Esophagus squamous epithelium (tissue), 5 donors: Measurements from ENCODE around the gene PKP3. TPM values are rescaled to one million over a fixed set of nuclear protein-coding genes. Genes with fewer than 3 reads are reported as not detected.
"Not testable (repeated sequence)": the region's sequence is repeated elsewhere in the genome, so short reads cannot be mapped to it uniquely, and the experiment has no call there.

Experiments used
- DNase-seq: peaks from one replicate; lab custom pipeline; 2025; lab: John Stamatoyannopoulos, UW
- H3K27ac ChIP-seq, 4 donors: fragments of 200-600 bp; sonication (generic); one replicate each; pipeline ENCODE4 v1.5.1; 2016 to 2019; ENCODE audit warnings: mild to moderate bottlenecking in 1 of 4
- H3K27me3 ChIP-seq, 4 donors: fragments of 200-600 bp; sonication (generic); 1 replicate in 3 of 4; 2 replicates in 1 of 4; pipeline versions ENCODE4 v1.5.1 to v1.6.0; 2017 to 2021; ENCODE audit warnings: antibody characterized with exemption in 1 of 4
- H3K36me3 ChIP-seq, 3 donors: fragments of 200-600 bp; sonication (generic); one replicate each; pipeline ENCODE4 v1.5.1; 2016 to 2019
- H3K4me1 ChIP-seq, 3 donors: fragments of 200-600 bp; sonication (generic); one replicate each; pipeline ENCODE4 v1.5.1; 2017 to 2019
- H3K4me3 ChIP-seq, 4 donors: fragments of 200-600 bp; sonication (generic); 1 replicate in 3 of 4; 2 replicates in 1 of 4; pipeline ENCODE4 v1.5.1; 2016 to 2019; ENCODE audit warnings: mild to moderate bottlenecking in 2 of 4, moderate library complexity in 1 of 4
- H3K9me3 ChIP-seq, 3 donors: fragments of 200-600 bp; sonication (generic); one replicate each; pipeline ENCODE4 v1.5.1; 2016 to 2019
- POLR2A ChIP-seq, 4 donors: fragments of 450-650 bp; IDR thresholded peaks; one replicate each; pipeline ENCODE4 v1.6.1; 2017; ENCODE audit warnings: antibody characterized with exemption in 4 of 4, mild to moderate bottlenecking in 4 of 4, moderate library complexity in 3 of 4
- WGBS, 2 donors: methylation state at CpG; one replicate each; pipeline ENCODE4 v1.1.5; 2018; 5-methylcytosine and 5-hydroxymethylcytosine counted together
- intact Hi-C: fragments of 100-400 bp; cut with DNase I; formaldehyde crosslinking; loops from one replicate; pipeline ENCODE4 v1.15.0; 2022
- total RNA-seq, 4 donors: library from RNA; depleted of rRNA; stranded (reverse); fragments of >200 nt; gene quantifications; one replicate each; pipeline ENCODE4 v1.1.0, GENCODE V29; 2016
- TF ChIP-seq, protein P1 (sequence below), 6 experiments: fragments of 450-650 bp in 4 of 6; fragments of 200-600 bp in 2 of 6; sonication (generic) in 2 of 6; IDR thresholded peaks; one replicate each; pipeline ENCODE4 v1.5.1; 2016 to 2019; ENCODE audit warnings: antibody characterized with exemption in 6 of 6, mild to moderate bottlenecking in 4 of 6, moderate library complexity in 4 of 6
- donor health status: DM: yes; HTN: yes; CAD: no.

PKP3 gene
- total RNA-seq, 4 donors from 2014 or later: 314 to 1,016 (median 520) TPM

DNA sequence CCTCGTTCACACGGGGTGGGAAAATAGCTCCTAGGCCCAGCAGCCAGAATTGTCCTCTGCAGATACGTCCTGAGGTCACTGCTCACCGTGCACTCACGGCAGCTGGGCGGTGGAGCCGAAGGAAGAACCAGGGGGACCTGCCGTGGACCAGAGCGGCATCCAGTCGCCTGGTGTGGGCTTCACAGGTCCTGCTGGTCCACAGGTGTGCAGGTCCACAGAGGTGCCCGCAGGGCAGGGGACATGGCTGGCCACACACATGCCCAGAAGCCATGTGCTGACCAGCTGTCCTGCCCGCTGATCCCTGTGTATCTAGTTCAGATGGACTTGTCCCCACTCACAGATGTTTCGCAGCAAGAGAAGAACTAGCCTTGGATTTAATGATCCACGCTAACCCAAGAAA lies 10.6 kb upstream of the PKP3 start:
- H3K4me1 ChIP-seq: no peaks in the 10 kb centered on the region
- WGBS, 2 donors: 86 to 87% methylated on average over 6 to 7 of the region's 14 CpGs
- TF ChIP-seq POLR2A (IDR thresholded peaks at IDR 0.05): no peak
- TF ChIP-seq, protein P1, sequence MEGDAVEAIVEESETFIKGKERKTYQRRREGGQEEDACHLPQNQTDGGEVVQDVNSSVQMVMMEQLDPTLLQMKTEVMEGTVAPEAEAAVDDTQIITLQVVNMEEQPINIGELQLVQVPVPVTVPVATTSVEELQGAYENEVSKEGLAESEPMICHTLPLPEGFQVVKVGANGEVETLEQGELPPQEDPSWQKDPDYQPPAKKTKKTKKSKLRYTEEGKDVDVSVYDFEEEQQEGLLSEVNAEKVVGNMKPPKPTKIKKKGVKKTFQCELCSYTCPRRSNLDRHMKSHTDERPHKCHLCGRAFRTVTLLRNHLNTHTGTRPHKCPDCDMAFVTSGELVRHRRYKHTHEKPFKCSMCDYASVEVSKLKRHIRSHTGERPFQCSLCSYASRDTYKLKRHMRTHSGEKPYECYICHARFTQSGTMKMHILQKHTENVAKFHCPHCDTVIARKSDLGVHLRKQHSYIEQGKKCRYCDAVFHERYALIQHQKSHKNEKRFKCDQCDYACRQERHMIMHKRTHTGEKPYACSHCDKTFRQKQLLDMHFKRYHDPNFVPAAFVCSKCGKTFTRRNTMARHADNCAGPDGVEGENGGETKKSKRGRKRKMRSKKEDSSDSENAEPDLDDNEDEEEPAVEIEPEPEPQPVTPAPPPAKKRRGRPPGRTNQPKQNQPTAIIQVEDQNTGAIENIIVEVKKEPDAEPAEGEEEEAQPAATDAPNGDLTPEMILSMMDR (IDR thresholded peaks at IDR 0.05): no peak
- peaks cover 0 to 7% (median 0%) of the 10 kb centered on the region in 3 donors for H3K36me3 ChIP-seq
- H3K4me3 ChIP-seq: no peak overlapping the region
- H3K27ac ChIP-seq: no peak overlapping the region
- peaks cover 0 to 4% (median 0%) of the 10 kb centered on the region in 4 donors for H3K27me3 ChIP-seq
- intact Hi-C loops: no loop called here
- peaks cover 0 to 10% (median 0%) of the 10 kb centered on the region in 3 donors for H3K9me3 ChIP-seq
- no peak for DNase-seq

DNA sequence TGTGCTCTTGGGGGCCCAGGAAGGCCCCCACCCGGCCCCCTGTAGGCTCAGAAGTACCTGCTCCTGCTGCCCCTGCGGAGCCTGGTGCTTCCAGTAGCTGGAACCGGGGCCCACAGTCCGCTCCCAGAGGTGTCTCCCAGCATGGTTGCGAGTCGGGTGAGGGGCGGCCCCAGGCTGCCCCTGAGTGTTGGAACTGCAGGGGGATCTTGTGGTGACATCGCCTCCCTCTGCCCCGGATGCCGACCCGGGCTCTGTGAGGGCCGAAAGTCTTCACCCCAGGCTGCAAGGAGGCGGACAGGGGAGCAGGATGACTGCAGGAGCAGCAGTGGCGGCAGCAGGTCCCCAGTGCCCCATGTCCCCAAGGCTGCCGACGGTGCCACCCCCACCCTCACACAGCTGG lies 9.5 kb upstream of the PKP3 start:
- DNase-seq: no peak
- Histone ChIP-seq H3K9me3 (peaks cover 0 to 10% (median 0%) of the 10 kb centered on the region in 3 donors), H3K4me1 (no peaks in the 10 kb centered on the region), H3K27ac (no peak overlapping the region), H3K36me3 (peaks cover 0 to 7% (median 0%) of the 10 kb centered on the region in 3 donors), H3K27me3 (peaks cover 0 to 4% (median 0%) of the 10 kb centered on the region in 4 donors), H3K4me3 (no peak overlapping the region)
- intact Hi-C loops: no loop called here
- no peak for TF ChIP-seq POLR2A (IDR thresholded peaks at IDR 0.05)
- WGBS, 2 donors: no CpG with 5 or more reads among the region's 16 CpGs

DNA sequence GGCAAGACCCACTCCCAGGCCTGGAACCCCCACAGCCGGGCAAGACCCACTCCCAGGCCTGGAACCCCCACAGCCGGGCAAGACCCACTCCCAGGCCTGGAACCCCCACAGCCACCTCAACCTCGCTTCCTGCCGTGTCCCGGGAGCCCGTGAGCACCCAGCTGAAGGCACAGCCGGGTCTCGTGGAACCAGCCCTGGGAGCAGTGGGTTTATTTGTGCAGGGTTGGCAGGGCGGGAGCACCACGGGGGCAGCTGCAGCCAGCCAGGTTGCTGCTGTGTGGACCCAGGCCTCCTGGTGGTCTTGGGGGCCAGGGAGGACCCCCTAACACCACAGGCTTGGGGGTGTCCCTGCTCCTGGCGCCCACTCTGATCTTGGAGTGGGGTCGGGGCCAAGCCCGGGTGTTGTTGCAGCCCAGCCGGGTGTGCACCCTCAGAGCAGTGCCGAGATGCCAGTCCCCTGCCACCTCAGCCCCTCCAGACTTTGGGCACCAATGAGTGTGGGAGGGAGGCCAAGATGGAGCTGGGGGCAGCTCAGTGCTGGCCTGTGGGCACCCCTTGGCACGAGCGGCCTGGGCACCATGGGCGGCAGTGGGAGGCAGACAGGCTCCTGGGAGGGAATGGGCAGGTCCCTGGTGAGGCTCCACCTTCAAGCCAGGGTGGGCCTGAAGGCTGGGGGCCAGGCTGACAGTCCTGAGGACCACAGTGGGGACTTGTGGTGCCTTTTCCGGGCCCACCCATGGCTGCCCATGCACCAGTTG lies 8.2 kb upstream of the PKP3 start:
- 95% methylated on average over 9 of the region's 19 CpGs; no CpG with 5 or more reads in 1 of the 2 donors for WGBS, 2 donors
- no peak overlapping the region for H3K4me3 ChIP-seq
- H3K9me3 ChIP-seq: peaks cover 0 to 10% (median 0%) of the 10 kb centered on the region in 3 donors
- H3K36me3 ChIP-seq: no peaks in the 10 kb centered on the region
- H3K27ac ChIP-seq: no peak overlapping the region
- H3K27me3 ChIP-seq: peaks cover 0 to 4% (median 0%) of the 10 kb centered on the region in 4 donors
- TF ChIP-seq, protein P1 (IDR thresholded peaks at IDR 0.05): no peak
- no peak for TF ChIP-seq POLR2A (IDR thresholded peaks at IDR 0.05)
- no peak for DNase-seq
- H3K4me1 ChIP-seq: peaks cover 0 to 6% (median 0%) of the 10 kb centered on the region in 3 donors
- intact Hi-C loops: no loop called here

DNA sequence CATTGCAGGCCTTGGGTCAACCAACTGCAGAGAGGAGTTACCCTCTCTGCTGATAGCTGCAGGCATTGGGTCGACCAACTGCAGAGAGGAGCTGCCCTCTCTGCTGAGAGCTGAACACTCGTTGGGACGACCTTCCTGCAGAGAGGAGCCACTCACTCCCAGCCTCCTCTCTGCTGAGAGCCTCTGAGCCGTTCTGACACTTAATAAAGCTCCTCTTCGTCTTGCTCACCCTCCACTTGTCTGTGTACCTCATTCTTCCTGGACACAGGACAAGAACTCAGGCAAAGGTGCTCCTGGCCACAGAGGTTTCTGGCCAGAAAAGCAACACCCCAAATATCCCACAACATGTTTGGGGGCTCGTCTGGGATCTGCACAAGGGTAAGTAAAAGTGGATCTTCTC lies 7.5 kb upstream of the PKP3 start:
- no peak for DNase-seq
- 84 to 88% methylated on average over 6 of the region's 6 CpGs for WGBS, 2 donors
- Histone ChIP-seq H3K4me1 (peaks cover 0 to 13% (median 5%) of the 10 kb centered on the region in 3 donors), H3K9me3 (peaks cover 0 to 10% (median 0%) of the 10 kb centered on the region in 3 donors), H3K27me3 (peaks cover 0 to 3% (median 0%) of the 10 kb centered on the region in 4 donors), H3K27ac (no peak overlapping the region), H3K4me3 (no peak overlapping the region), H3K36me3 (no peaks in the 10 kb centered on the region)
- intact Hi-C loops: no loop called here
- TF ChIP-seq, protein P1 (IDR thresholded peaks at IDR 0.05): no peak
- TF ChIP-seq POLR2A (IDR thresholded peaks at IDR 0.05): no peak

DNA sequence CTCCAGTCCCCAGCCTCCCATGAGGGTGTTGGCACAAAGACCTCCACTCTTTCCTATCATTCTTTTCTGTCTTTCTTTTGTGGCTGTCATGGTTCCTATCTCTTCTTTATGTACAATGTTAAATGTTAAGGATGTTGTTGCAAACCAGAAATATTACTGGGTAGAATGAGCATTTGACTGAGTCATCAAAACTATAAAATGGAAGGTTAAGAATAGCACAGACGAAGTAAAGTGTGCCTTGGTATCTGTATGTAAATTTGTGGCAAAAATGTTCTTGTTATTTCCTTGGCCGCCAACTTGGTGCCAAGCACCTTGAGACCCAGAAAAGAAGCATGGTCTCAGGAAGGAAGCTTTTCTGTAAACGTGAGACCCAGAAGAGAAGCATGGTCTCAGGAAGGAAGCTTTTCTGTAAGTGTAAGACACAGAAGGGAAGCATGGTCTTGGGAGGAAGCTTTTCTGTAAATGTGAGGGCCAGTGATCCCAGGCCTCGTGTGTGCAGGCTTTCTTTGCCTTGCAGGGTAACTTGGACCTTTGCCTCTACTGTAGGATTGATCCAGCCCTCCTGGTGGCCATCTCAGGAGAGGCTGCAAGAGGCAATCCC lies 6.7 kb upstream of the PKP3 start:
- Histone ChIP-seq H3K4me1 (peaks cover 0 to 20% (median 5%) of the 10 kb centered on the region in 3 donors), H3K27me3 (peaks cover 0 to 7% (median 0%) of the 10 kb centered on the region in 4 donors), H3K4me3 (no peak overlapping the region), H3K9me3 (peaks cover 0 to 10% (median 0%) of the 10 kb centered on the region in 3 donors), H3K27ac (no peak overlapping the region), H3K36me3 (no peaks in the 10 kb centered on the region)
- WGBS, 2 donors: 57 to 72% methylated on average over 4 of the region's 4 CpGs
- DNase-seq: no peak
- TF ChIP-seq POLR2A (IDR thresholded peaks at IDR 0.05): no peak
- TF ChIP-seq, protein P1 (IDR thresholded peaks at IDR 0.05): no peak
- intact Hi-C loops: no loop called here

DNA sequence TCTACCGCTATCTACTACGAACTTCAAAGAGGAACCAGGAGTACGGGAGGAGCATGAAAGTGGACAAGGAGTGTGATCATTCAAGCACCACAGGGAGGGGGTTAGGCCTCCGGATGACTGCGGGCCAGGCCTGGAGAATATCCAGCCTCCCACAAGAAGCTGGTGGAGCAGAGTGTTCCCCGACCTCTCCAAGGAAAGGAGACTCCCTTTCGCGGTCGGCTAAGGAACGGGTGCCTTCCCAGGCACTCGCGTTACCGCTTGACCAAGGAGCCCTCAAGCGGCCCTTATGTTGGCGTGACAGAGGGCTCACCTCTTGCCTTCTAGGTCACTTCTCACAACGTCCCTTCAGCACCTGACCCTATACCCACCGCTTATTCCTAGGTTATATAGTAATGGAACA lies 4.6 kb upstream of the PKP3 start:
- intact Hi-C loops, H3K4me3 ChIP-seq, H3K36me3 ChIP-seq, DNase-seq: not testable (repeated sequence)
- peaks cover 0 to 22% (median 0%) of the 10 kb centered on the region in 4 donors for H3K27me3 ChIP-seq
- WGBS, 2 donors: 78 to 83% methylated on average over 5 to 17 of the region's 17 CpGs
- peak overlapping the region in 1 of 4 donors; percentile 34 for H3K27ac ChIP-seq
- H3K4me1 ChIP-seq: peaks cover 0 to 20% (median 5%) of the 10 kb centered on the region in 3 donors
- H3K9me3 ChIP-seq: peaks cover 0 to 10% (median 0%) of the 10 kb centered on the region in 3 donors
